HG02759 (cell line): ENCODE data around the gene PLPPR1.

Experiments used
- ATAC-seq: cut with Tn5 transposase; IDR thresholded peaks from one replicate; pipeline ENCODE4 v1.9.1; 2021; ENCODE audit warnings: mild to moderate bottlenecking, moderate library complexity; ENCODE audit not compliant: unreplicated experiment

PLPPR1 gene

GRCh38 chr9:101197026-101197425 lies 168.5 kb downstream of the PLPPR1 start:
- no peak for ATAC-seq

GRCh38 chr9:101200852-101201251 lies 172.3 kb downstream of the PLPPR1 start:
- ATAC-seq, result no peak

GRCh38 chr9:101201630-101202029 lies 173.1 kb downstream of the PLPPR1 start:
- no peak for ATAC-seq

- ATAC-seq, result no peak
Observed at GRCh38 chr9:101209670-101210069, 181.1 kb downstream of the PLPPR1 start.

- no peak for ATAC-seq
Observed at GRCh38 chr9:101212661-101213060, 184.1 kb downstream of the PLPPR1 start.

- no peak for ATAC-seq
Observed at GRCh38 chr9:101219030-101219429, 190.5 kb downstream of the PLPPR1 start.

GRCh38 chr9:101220341-101220740 lies 191.8 kb downstream of the PLPPR1 start:
- ATAC-seq, result no peak

GRCh38 chr9:101225271-101225670 lies 196.7 kb downstream of the PLPPR1 start:
- ATAC-seq, result no peak

- no peak for ATAC-seq
Observed at GRCh38 chr9:101226161-101226560, 197.6 kb downstream of the PLPPR1 start.

GRCh38 chr9:101226803-101227202 lies 198.3 kb downstream of the PLPPR1 start:
- ATAC-seq, result no peak

- no peak for ATAC-seq
Observed at GRCh38 chr9:101229606-101230005, 201.1 kb downstream of the PLPPR1 start.

GRCh38 chr9:101232405-101232977 lies 204.0 kb downstream of the PLPPR1 start:
- no peak for ATAC-seq

GRCh38 chr9:101235105-101235866 lies 206.8 kb downstream of the PLPPR1 start:
- ATAC-seq, result no peak

- no peak for ATAC-seq
Observed at GRCh38 chr9:101242651-101243050, 214.1 kb downstream of the PLPPR1 start.

GRCh38 chr9:101246691-101247090 lies 218.2 kb downstream of the PLPPR1 start:
- ATAC-seq, result no peak

GRCh38 chr9:101247297-101247696 lies 218.8 kb downstream of the PLPPR1 start:
- ATAC-seq, result no peak

GRCh38 chr9:101254733-101255433 lies 226.4 kb downstream of the PLPPR1 start:
- no peak for ATAC-seq

GRCh38 chr9:101264727-101265126 lies 236.2 kb downstream of the PLPPR1 start:
- no peak for ATAC-seq

GRCh38 chr9:101265261-101265660 lies 236.7 kb downstream of the PLPPR1 start:
- ATAC-seq, result no peak

- ATAC-seq, result no peak
Observed at GRCh38 chr9:101268426-101268825, 239.9 kb downstream of the PLPPR1 start.

- no peak for ATAC-seq
Observed at GRCh38 chr9:101269591-101270283, 241.2 kb downstream of the PLPPR1 start.
